Breast epithelium (tissue), 3 donors: ENCODE results near the gene PCNX1.

ENCODE experiments used
- CTCF ChIP-seq, 3 donors: fragments of 450-650 bp; IDR thresholded peaks; one replicate each; pipeline ENCODE4 v1.5.1; 2016 to 2017; ENCODE audit warnings: antibody characterized with exemption in 3 of 3, mild to moderate bottlenecking in 3 of 3, moderate library complexity in 3 of 3
- POLR2A ChIP-seq: fragments of 450-650 bp; IDR thresholded peaks from one replicate; pipeline ENCODE4 v1.6.1; 2016; ENCODE audit warnings: antibody characterized with exemption, mild to moderate bottlenecking, moderate library complexity
- POLR2AphosphoS5 ChIP-seq, 3 donors: sonication (generic); formaldehyde crosslinking; IDR thresholded peaks; one replicate each; pipeline ENCODE4 v1.6.1; 2017; ENCODE audit warnings: antibody characterized with exemption in 3 of 3

GRCh38 chr14:71123579-71124135, 216.4 kb downstream of the PCNX1 start:
- no peak for TF ChIP-seq CTCF (IDR thresholded peaks at IDR 0.05)
- TF ChIP-seq POLR2A, result no peak
- TF ChIP-seq POLR2AphosphoS5 (IDR thresholded peaks at IDR 0.05), result no peak
